ENCODE results near the gene TOMM22.

The TOMM22 gene

DNA sequence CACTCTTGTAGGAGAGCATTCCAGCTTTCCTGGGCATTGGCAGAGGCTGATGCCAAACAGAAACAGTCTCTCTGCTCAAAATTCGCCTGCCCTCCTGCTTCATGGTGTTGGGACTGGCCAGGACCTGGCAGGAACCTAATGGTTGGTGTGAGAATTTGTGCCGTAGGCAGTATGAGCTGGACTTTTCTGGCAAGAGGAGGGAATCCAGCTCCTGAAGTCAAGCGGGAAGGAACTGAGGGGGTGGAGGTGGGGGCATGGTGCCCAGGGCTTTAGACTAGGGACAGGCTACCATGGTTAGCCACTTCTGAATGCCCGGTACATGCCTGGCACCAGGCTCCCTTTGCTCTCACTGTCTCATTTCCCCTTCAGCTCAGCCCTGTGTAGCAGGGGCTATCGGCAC, 6.9 kb upstream of the TOMM22 start:
- H3K4me3 ChIP-seq (ENCODE audit: low read length) = no peak overlapping the region
- no peak for DNase-seq (ENCODE audit: low read depth)
- TF ChIP-seq, protein P1, sequence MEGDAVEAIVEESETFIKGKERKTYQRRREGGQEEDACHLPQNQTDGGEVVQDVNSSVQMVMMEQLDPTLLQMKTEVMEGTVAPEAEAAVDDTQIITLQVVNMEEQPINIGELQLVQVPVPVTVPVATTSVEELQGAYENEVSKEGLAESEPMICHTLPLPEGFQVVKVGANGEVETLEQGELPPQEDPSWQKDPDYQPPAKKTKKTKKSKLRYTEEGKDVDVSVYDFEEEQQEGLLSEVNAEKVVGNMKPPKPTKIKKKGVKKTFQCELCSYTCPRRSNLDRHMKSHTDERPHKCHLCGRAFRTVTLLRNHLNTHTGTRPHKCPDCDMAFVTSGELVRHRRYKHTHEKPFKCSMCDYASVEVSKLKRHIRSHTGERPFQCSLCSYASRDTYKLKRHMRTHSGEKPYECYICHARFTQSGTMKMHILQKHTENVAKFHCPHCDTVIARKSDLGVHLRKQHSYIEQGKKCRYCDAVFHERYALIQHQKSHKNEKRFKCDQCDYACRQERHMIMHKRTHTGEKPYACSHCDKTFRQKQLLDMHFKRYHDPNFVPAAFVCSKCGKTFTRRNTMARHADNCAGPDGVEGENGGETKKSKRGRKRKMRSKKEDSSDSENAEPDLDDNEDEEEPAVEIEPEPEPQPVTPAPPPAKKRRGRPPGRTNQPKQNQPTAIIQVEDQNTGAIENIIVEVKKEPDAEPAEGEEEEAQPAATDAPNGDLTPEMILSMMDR (conservative IDR thresholded peaks at IDR 0.05; ENCODE audit: low read depth, low read length) = no peak

DNA sequence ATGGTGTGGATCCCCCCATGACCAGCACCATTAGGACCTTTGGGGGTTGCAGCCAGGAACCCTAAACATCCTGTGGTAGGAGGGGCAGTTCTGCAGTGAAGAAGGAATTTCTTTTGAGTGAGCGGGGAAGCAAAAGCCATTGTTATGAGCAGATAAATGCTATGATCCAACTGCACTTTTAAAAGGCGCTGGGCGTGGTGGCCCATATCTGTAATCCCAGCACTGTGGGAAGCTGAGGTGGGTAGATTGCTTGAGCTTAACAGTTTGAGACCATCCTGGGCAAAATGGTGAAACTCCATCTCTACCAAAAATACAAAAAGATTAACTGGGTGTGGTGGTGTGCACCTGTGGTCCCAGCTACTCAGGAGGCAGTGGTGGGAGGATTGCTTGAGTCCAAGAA, 5.9 kb upstream of the TOMM22 start:
- H3K4me3 ChIP-seq (ENCODE audit: low read length) = no peak overlapping the region
- DNase-seq (ENCODE audit: low read depth) = no peak
- TF ChIP-seq, protein P1 (conservative IDR thresholded peaks at IDR 0.05; ENCODE audit: low read depth, low read length) = no peak

DNA sequence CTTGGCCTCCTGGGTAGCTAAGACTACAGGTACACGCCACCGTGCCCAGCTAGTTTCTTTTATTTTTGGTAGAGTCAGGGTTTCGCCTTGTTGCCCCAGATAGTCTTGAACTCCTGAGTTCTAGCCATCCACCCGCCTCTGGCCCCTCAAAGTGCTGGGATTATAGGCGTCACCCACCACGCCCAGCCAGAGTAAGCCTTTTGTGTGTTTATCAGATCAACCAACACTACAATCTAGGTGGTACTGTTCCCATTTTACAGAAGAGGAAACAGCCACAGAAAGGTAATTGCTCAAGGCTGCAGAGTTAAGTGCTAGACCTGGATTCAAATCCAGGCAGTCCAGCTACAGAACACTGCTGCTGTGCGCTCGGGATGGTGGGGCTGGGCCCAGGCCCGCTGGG, 3.1 kb downstream of the TOMM22 start:
- TF ChIP-seq, protein P1 (conservative IDR thresholded peaks at IDR 0.05; ENCODE audit: low read depth, low read length) = no peak
- DNase-seq (ENCODE audit: low read depth) = no peak
- no peak overlapping the region for H3K4me3 ChIP-seq (ENCODE audit: low read length)

DNA sequence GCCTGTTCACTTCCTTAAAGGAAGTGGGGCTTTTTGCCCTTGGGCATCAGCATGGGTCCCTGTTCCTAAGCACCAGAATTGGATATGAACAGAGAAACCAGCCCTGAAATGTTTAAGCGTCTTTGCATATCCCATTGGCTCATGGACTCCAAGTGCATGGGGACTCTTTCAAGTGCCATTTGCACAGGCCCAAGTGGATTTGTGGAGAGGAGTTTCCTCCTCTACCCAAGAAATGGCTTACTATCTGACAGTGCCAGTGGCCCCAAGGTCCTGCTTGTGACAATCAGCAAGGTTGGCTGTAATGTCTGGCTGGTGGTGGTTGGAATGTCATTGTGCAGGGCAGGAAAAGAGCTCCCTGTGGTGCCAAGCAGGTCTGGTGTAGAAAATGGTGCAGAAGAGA, 4.0 kb downstream of the TOMM22 start:
- TF ChIP-seq, protein P1 (conservative IDR thresholded peaks at IDR 0.05; ENCODE audit: low read depth, low read length) = no peak
- no peak overlapping the region for H3K4me3 ChIP-seq (ENCODE audit: low read length)
- no peak for DNase-seq (ENCODE audit: low read depth)

DNA sequence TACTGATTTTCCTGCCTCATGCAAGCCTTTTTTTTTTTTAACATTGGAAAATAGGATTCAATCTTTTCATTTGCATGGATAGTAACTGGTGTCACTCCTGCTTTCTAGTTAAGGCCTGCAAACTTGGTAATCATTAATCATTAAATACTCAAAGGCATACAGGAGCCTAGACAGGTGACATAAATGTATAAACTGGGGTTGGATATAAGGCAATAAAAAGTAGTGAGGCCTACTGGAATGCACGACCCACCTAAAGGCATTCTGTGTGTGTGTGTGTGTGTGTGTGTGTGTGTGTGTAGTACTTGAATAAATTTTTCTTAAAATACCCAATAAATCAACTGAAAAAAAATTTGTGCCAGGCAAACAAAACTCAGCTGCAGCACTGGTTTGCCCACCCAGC, 7.9 kb downstream of the TOMM22 start:
- no peak for DNase-seq (ENCODE audit: low read depth)
- TF ChIP-seq, protein P1 (conservative IDR thresholded peaks at IDR 0.05; ENCODE audit: low read depth, low read length) = no peak
- no peak overlapping the region for H3K4me3 ChIP-seq (ENCODE audit: low read length)

DNA sequence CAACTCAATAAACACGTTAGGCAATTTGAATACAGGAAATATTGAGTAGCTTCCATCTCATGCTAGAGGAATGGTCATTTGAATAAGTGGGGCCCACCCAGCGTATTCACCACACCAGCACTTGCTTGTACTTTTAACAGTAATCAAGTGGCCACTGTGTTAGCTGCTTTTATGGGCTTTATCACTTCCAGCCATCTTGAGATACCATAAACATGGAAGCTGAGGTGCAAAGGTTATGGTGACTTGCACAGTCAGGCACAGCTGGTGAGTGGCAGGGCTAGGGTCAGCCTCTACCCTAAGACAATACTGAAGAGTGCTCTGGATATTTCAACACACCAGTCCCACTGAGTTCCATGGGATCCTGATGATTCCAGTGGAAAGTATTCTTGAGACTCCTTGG, 12.3 kb downstream of the TOMM22 start:
- DNase-seq (ENCODE audit: low read depth) = no peak
- H3K4me3 ChIP-seq (ENCODE audit: low read length) = no peak overlapping the region
- TF ChIP-seq, protein P1 (conservative IDR thresholded peaks at IDR 0.05; ENCODE audit: low read depth, low read length) = no peak

DNA sequence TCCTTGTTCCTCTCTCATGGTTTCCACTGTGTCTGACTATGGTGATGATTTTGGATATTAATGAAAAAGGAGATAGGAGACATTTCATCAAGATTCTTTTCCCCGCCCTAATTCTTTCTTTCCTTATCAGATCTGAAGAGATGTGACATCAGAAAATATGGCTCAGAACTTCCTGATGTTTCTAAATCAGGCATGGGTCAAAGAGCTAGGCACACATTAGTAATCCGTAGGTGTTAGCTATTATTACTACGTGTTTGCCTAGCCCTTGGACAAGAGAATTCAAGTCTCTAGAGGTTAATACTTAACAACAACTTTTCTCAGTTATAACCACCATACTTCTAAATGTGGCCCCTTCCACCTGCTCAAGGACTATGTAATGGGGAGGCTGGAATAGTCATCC, 13.2 kb downstream of the TOMM22 start:
- no peak for DNase-seq (ENCODE audit: low read depth)
- no peak overlapping the region for H3K4me3 ChIP-seq (ENCODE audit: low read length)
- TF ChIP-seq, protein P1 (conservative IDR thresholded peaks at IDR 0.05; ENCODE audit: low read depth, low read length) = no peak
